Adrenal gland (tissue), 5 donors: ENCODE data around the gene UNC93B1.

Source experiments
- POLR2A ChIP-seq, 2 donors: fragments of 450-650 bp; IDR thresholded peaks; one replicate each; pipeline ENCODE4 v1.6.1; 2017; ENCODE audit warnings: antibody characterized with exemption in 2 of 2, mild to moderate bottlenecking in 2 of 2, moderate library complexity in 1 of 2
- TF ChIP-seq, protein P1 (sequence below), 6 experiments: fragments of 450-650 bp in 4 of 6; fragments of 200-600 bp in 2 of 6; sonication (generic) in 1 of 6; IDR thresholded peaks; 1 replicate in 5 of 6; 2 replicates in 1 of 6; pipeline versions ENCODE4 v1.5.1 to v1.8.0; 2016 to 2021; ENCODE audit warnings: antibody characterized with exemption in 6 of 6, mild to moderate bottlenecking in 2 of 6, moderate library complexity in 1 of 6
- donor health status: DM: no; HTN: no; CAD: no.

DNA sequence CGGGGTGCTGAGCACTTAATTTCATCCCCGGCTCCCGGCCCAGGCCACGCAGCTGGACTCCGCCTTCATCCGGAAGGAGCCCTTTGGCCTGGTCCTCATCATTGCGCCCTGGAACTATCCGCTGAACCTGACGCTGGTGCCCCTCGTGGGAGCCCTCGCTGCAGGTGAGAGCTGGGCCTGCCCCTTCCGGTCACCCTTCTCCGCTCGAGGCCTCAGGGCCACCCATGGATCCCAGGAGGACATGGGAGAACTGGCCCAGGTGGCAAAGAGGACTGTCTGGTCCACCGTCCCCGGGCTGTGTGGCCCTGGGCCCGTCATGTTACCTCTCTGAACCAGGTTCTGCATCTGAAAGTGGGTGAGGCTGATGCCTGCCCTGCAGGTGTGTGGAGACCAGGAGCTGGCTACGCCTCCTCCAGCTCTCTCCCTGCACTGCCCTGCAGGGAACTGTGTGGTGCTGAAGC lies 14.9 kb upstream of the UNC93B1 start:
- TF ChIP-seq, protein P1, sequence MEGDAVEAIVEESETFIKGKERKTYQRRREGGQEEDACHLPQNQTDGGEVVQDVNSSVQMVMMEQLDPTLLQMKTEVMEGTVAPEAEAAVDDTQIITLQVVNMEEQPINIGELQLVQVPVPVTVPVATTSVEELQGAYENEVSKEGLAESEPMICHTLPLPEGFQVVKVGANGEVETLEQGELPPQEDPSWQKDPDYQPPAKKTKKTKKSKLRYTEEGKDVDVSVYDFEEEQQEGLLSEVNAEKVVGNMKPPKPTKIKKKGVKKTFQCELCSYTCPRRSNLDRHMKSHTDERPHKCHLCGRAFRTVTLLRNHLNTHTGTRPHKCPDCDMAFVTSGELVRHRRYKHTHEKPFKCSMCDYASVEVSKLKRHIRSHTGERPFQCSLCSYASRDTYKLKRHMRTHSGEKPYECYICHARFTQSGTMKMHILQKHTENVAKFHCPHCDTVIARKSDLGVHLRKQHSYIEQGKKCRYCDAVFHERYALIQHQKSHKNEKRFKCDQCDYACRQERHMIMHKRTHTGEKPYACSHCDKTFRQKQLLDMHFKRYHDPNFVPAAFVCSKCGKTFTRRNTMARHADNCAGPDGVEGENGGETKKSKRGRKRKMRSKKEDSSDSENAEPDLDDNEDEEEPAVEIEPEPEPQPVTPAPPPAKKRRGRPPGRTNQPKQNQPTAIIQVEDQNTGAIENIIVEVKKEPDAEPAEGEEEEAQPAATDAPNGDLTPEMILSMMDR (IDR thresholded peaks at IDR 0.05): no peak
- TF ChIP-seq POLR2A (IDR thresholded peaks at IDR 0.05): no peak
